Spleen (tissue), 7 donors: ENCODE measurements around the gene CCDC63.

Experiments
- POLR2A ChIP-seq, 3 donors: fragments of 450-650 bp; IDR thresholded peaks; one replicate each; pipeline ENCODE4 v1.5.1; 2017; ENCODE audit warnings: antibody characterized with exemption in 3 of 3, mild to moderate bottlenecking in 1 of 3
- POLR2AphosphoS5 ChIP-seq, 3 donors: sonication (generic); formaldehyde crosslinking; IDR thresholded peaks; one replicate each; pipeline ENCODE4 v1.5.1; 2017; ENCODE audit warnings: antibody characterized with exemption in 3 of 3
- TF ChIP-seq, protein P1 (sequence below), 11 experiments: fragments of 200-600 bp in 7 of 11; fragments of 450-650 bp in 4 of 11; sonication (generic) in 4 of 11; IDR thresholded peaks in 8 of 11; conservative IDR thresholded peaks in 3 of 11; 1 replicate in 7 of 11; 2 replicates in 4 of 11; pipeline versions ENCODE4 v1.4.0 to v1.8.0; 2016 to 2021; ENCODE audit warnings: antibody characterized with exemption in 11 of 11, inconsistent platforms in 4 of 11, mild to moderate bottlenecking in 1 of 11
- donor health status: DM: no; HTN: no; CAD: no; lungs with moderate emphysema.
- donor health status: DM: no; HTN: no; CAD: no.
- donor health status: DM: no; HTN: no; CAD: no.

DNA sequence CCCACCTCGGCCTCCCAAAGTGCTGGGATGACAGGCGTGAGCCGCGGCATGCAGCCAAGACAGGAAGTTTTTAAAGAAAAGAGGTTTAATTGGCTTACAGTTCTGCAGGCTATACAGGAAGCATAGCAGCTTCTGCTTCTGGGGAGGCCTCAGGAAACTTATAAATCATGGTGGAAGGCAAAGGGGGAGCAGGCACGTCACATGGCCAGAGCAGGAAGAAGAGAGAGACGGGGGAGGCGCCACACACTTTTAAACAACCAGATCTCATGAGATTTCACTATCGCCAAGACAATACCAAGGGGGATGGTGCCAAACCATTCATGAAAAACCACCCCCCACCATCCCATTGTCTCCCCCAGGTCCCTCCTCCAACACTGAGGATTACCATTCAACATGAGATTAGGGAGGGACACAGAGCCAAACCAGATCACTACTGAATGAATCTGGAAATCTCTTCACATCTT is 14.1 kb downstream of the CCDC63 start:
- TF ChIP-seq, protein P1, sequence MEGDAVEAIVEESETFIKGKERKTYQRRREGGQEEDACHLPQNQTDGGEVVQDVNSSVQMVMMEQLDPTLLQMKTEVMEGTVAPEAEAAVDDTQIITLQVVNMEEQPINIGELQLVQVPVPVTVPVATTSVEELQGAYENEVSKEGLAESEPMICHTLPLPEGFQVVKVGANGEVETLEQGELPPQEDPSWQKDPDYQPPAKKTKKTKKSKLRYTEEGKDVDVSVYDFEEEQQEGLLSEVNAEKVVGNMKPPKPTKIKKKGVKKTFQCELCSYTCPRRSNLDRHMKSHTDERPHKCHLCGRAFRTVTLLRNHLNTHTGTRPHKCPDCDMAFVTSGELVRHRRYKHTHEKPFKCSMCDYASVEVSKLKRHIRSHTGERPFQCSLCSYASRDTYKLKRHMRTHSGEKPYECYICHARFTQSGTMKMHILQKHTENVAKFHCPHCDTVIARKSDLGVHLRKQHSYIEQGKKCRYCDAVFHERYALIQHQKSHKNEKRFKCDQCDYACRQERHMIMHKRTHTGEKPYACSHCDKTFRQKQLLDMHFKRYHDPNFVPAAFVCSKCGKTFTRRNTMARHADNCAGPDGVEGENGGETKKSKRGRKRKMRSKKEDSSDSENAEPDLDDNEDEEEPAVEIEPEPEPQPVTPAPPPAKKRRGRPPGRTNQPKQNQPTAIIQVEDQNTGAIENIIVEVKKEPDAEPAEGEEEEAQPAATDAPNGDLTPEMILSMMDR (IDR thresholded peaks at IDR 0.05 in 8 of 11, conservative IDR thresholded peaks at IDR 0.05 in 3 of 11), result no peak
- TF ChIP-seq POLR2AphosphoS5 (IDR thresholded peaks at IDR 0.05), result no peak
- TF ChIP-seq POLR2A (IDR thresholded peaks at IDR 0.05), result no peak
